ENCODE measurements around the gene USP47. TPM values are rescaled to one million over a fixed set of nuclear protein-coding genes. Genes with fewer than 3 reads are reported as not detected.

USP47 gene
- total and polyA plus RNA-seq, 9 of the 15 experiments (the other 6 are each of a cell fraction or from before 2014, with no cell fraction given) = 13.1 to 63.6 (median 34.7) TPM

DNA sequence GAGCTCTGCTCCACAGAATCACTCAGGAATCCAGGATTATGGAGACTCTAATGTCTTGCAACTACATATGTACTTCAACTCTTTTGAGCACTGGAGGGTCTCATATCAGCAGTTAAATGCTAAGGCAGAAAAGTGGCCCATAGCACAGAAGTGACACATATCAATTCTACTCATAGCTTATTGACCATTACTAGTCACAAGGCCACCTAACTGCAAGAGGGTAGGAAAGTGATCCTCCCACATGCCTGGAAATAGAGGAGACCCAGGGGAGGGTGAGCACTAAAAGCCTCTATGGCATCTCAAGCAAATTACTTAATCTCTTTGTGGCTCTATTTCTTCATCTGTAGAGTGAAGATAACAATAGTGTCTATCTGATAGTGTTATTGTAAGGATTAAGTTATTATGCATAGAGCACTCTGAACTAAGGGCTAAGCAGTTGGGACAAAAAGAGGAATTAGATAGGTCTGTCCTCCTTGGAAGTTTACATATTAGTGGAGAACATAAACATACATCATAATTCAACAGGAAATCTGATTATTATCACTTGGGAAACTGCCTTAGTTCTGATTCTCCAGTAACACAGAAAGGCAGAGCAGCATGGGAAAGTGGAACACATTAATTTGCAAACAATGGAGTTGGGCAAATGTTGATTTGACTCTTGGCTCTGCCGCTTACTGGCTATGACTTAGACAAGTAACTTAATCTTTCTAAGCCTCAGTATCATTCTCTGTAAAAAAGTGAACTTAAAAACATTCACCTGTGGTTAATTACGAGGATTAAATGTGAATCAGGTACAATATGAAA, 25.1 kb upstream of the USP47 start (continued):
- TF ChIP-seq, protein P1, sequence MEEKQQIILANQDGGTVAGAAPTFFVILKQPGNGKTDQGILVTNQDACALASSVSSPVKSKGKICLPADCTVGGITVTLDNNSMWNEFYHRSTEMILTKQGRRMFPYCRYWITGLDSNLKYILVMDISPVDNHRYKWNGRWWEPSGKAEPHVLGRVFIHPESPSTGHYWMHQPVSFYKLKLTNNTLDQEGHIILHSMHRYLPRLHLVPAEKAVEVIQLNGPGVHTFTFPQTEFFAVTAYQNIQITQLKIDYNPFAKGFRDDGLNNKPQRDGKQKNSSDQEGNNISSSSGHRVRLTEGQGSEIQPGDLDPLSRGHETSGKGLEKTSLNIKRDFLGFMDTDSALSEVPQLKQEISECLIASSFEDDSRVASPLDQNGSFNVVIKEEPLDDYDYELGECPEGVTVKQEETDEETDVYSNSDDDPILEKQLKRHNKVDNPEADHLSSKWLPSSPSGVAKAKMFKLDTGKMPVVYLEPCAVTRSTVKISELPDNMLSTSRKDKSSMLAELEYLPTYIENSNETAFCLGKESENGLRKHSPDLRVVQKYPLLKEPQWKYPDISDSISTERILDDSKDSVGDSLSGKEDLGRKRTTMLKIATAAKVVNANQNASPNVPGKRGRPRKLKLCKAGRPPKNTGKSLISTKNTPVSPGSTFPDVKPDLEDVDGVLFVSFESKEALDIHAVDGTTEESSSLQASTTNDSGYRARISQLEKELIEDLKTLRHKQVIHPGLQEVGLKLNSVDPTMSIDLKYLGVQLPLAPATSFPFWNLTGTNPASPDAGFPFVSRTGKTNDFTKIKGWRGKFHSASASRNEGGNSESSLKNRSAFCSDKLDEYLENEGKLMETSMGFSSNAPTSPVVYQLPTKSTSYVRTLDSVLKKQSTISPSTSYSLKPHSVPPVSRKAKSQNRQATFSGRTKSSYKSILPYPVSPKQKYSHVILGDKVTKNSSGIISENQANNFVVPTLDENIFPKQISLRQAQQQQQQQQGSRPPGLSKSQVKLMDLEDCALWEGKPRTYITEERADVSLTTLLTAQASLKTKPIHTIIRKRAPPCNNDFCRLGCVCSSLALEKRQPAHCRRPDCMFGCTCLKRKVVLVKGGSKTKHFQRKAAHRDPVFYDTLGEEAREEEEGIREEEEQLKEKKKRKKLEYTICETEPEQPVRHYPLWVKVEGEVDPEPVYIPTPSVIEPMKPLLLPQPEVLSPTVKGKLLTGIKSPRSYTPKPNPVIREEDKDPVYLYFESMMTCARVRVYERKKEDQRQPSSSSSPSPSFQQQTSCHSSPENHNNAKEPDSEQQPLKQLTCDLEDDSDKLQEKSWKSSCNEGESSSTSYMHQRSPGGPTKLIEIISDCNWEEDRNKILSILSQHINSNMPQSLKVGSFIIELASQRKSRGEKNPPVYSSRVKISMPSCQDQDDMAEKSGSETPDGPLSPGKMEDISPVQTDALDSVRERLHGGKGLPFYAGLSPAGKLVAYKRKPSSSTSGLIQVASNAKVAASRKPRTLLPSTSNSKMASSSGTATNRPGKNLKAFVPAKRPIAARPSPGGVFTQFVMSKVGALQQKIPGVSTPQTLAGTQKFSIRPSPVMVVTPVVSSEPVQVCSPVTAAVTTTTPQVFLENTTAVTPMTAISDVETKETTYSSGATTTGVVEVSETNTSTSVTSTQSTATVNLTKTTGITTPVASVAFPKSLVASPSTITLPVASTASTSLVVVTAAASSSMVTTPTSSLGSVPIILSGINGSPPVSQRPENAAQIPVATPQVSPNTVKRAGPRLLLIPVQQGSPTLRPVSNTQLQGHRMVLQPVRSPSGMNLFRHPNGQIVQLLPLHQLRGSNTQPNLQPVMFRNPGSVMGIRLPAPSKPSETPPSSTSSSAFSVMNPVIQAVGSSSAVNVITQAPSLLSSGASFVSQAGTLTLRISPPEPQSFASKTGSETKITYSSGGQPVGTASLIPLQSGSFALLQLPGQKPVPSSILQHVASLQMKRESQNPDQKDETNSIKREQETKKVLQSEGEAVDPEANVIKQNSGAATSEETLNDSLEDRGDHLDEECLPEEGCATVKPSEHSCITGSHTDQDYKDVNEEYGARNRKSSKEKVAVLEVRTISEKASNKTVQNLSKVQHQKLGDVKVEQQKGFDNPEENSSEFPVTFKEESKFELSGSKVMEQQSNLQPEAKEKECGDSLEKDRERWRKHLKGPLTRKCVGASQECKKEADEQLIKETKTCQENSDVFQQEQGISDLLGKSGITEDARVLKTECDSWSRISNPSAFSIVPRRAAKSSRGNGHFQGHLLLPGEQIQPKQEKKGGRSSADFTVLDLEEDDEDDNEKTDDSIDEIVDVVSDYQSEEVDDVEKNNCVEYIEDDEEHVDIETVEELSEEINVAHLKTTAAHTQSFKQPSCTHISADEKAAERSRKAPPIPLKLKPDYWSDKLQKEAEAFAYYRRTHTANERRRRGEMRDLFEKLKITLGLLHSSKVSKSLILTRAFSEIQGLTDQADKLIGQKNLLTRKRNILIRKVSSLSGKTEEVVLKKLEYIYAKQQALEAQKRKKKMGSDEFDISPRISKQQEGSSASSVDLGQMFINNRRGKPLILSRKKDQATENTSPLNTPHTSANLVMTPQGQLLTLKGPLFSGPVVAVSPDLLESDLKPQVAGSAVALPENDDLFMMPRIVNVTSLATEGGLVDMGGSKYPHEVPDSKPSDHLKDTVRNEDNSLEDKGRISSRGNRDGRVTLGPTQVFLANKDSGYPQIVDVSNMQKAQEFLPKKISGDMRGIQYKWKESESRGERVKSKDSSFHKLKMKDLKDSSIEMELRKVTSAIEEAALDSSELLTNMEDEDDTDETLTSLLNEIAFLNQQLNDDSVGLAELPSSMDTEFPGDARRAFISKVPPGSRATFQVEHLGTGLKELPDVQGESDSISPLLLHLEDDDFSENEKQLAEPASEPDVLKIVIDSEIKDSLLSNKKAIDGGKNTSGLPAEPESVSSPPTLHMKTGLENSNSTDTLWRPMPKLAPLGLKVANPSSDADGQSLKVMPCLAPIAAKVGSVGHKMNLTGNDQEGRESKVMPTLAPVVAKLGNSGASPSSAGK (IDR thresholded peaks at IDR 0.05) = no peak
- TF ChIP-seq E2F5 (CRISPR knock-in tag; IDR thresholded peaks at IDR 0.05) = no peak
- TF ChIP-seq ADNP (tag; IDR thresholded peaks at IDR 0.05) = no peak
- no peak for TF ChIP-seq TGIF2 (CRISPR knock-in tag; IDR thresholded peaks at IDR 0.05)
- TF ChIP-seq MTA3 (IDR thresholded peaks at IDR 0.05; ENCODE audit: borderline replicate concordance) = no peak
- TF ChIP-seq MBD2 (IDR thresholded peaks at IDR 0.05; ENCODE audit: borderline replicate concordance, low read depth) = no peak
- no peak for TF ChIP-seq NR2C2 (CRISPR knock-in tag; IDR thresholded peaks at IDR 0.05)
- no peak for TF ChIP-seq NR2C2 (tag; IDR thresholded peaks at IDR 0.05)
- 0 out of 2 replicates have a peak, but pooled peaks have one; percentile 30 for TF ChIP-seq DPF2 (IDR thresholded peaks at IDR 0.05)
- no peak for TF ChIP-seq SRSF9 (IDR thresholded peaks at IDR 0.05; ENCODE audit: borderline replicate concordance, low read depth, low read length)
- TF ChIP-seq SREBF2 (CRISPR knock-in tag; IDR thresholded peaks at IDR 0.05) = no peak
- TF ChIP-seq, protein P2, sequence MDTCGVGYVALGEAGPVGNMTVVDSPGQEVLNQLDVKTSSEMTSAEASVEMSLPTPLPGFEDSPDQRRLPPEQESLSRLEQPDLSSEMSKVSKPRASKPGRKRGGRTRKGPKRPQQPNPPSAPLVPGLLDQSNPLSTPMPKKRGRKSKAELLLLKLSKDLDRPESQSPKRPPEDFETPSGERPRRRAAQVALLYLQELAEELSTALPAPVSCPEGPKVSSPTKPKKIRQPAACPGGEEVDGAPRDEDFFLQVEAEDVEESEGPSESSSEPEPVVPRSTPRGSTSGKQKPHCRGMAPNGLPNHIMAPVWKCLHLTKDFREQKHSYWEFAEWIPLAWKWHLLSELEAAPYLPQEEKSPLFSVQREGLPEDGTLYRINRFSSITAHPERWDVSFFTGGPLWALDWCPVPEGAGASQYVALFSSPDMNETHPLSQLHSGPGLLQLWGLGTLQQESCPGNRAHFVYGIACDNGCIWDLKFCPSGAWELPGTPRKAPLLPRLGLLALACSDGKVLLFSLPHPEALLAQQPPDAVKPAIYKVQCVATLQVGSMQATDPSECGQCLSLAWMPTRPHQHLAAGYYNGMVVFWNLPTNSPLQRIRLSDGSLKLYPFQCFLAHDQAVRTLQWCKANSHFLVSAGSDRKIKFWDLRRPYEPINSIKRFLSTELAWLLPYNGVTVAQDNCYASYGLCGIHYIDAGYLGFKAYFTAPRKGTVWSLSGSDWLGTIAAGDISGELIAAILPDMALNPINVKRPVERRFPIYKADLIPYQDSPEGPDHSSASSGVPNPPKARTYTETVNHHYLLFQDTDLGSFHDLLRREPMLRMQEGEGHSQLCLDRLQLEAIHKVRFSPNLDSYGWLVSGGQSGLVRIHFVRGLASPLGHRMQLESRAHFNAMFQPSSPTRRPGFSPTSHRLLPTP (IDR thresholded peaks at IDR 0.05; ENCODE audit: borderline replicate concordance, extremely low read depth, insufficient read length) = no peak
